ENCODE data around the gene COX8A.

- TF ChIP-seq EZH2 (IDR thresholded peaks at IDR 0.05; ENCODE audit: borderline replicate concordance, insufficient read depth, low read depth, low read length, poor library complexity, severe bottlenecking) (no peak), CTCF (IDR thresholded peaks at IDR 0.05) (no peak)
Observed at GRCh38 chr11:63944987-63945386, 29.4 kb upstream of the COX8A start.
